Osteocyte (in vitro differentiated cells): ENCODE results near the gene PAPPA2. TPM values are rescaled to one million over a fixed set of nuclear protein-coding genes. Genes with fewer than 3 reads are reported as not detected.

Source experiments
- DNase-seq: peaks from one replicate; pipeline ENCODE4 v3.0.0; 2021; ENCODE audit warnings: mixed read lengths; ENCODE audit not compliant: unreplicated experiment; ENCODE audit errors: extremely low spot score
- H3K27ac Mint-ChIP-seq: one replicate; pipeline ENCODE4 v1.8.0; 2021; ENCODE audit warnings: mild to moderate bottlenecking, mixed read lengths; ENCODE audit not compliant: unreplicated experiment
- H3K27me3 Mint-ChIP-seq: one replicate; pipeline ENCODE4 v1.8.0; 2021; ENCODE audit warnings: mixed read lengths; ENCODE audit not compliant: unreplicated experiment
- H3K36me3 Mint-ChIP-seq: one replicate; pipeline ENCODE4 v1.8.0; 2021; ENCODE audit warnings: mixed read lengths; ENCODE audit not compliant: unreplicated experiment
- H3K4me1 Mint-ChIP-seq: one replicate; pipeline ENCODE4 v1.8.0; 2021; ENCODE audit warnings: mixed read lengths; ENCODE audit not compliant: unreplicated experiment
- H3K4me3 Mint-ChIP-seq: one replicate; pipeline ENCODE4 v1.8.0; 2021; ENCODE audit warnings: mild to moderate bottlenecking, moderate library complexity, mixed read lengths; ENCODE audit not compliant: unreplicated experiment
- H3K9me3 Mint-ChIP-seq: one replicate; pipeline ENCODE4 v1.8.0; 2021; ENCODE audit warnings: mixed read lengths; ENCODE audit not compliant: unreplicated experiment
- CTCF ChIP-seq: fragments of 200-600 bp; sonication (generic); IDR thresholded peaks from 2 replicates; pipeline ENCODE4 v1.5.0; 2021; ENCODE audit warnings: antibody characterized with exemption, mild to moderate bottlenecking, moderate library complexity
- total RNA-seq: library from RNA; stranded (reverse); gene quantifications from 2 replicates; pipeline ENCODE4 v1.2.1, GENCODE V29; 2021

PAPPA2 gene
- total RNA-seq, 1 donor from 2014 or later: 0.35 TPM

GRCh38 chr1:176783309-176783708 lies 320.3 kb downstream of the PAPPA2 start:
- no peaks in the 10 kb centered on the region for H3K36me3 Mint-ChIP-seq
- no peaks in the 10 kb centered on the region for H3K9me3 Mint-ChIP-seq
- H3K27ac Mint-ChIP-seq: no peak overlapping the region
- TF ChIP-seq CTCF: no peak
- H3K4me1 Mint-ChIP-seq: peaks cover 4% of the 10 kb centered on the region
- H3K27me3 Mint-ChIP-seq: no peaks in the 10 kb centered on the region
- no peak overlapping the region for H3K4me3 Mint-ChIP-seq
- no peak for DNase-seq

- H3K27ac Mint-ChIP-seq: no peak overlapping the region
- peaks cover 4% of the 10 kb centered on the region for H3K4me1 Mint-ChIP-seq
- TF ChIP-seq CTCF: no peak
- no peak for DNase-seq
- no peak overlapping the region for H3K4me3 Mint-ChIP-seq
- no peaks in the 10 kb centered on the region for H3K9me3 Mint-ChIP-seq
- H3K27me3 Mint-ChIP-seq: no peaks in the 10 kb centered on the region
- H3K36me3 Mint-ChIP-seq: no peaks in the 10 kb centered on the region
Observed at GRCh38 chr1:176785056-176785455, 322.1 kb downstream of the PAPPA2 start.

- H3K9me3 Mint-ChIP-seq: no peaks in the 10 kb centered on the region
- no peak for TF ChIP-seq CTCF
- no peaks in the 10 kb centered on the region for H3K36me3 Mint-ChIP-seq
- H3K4me1 Mint-ChIP-seq: peaks cover 4% of the 10 kb centered on the region
- H3K27me3 Mint-ChIP-seq: no peaks in the 10 kb centered on the region
- no peak overlapping the region for H3K27ac Mint-ChIP-seq
- H3K4me3 Mint-ChIP-seq: no peak overlapping the region
- no peak for DNase-seq
Observed at GRCh38 chr1:176785791-176786190, 322.8 kb downstream of the PAPPA2 start.

DNA sequence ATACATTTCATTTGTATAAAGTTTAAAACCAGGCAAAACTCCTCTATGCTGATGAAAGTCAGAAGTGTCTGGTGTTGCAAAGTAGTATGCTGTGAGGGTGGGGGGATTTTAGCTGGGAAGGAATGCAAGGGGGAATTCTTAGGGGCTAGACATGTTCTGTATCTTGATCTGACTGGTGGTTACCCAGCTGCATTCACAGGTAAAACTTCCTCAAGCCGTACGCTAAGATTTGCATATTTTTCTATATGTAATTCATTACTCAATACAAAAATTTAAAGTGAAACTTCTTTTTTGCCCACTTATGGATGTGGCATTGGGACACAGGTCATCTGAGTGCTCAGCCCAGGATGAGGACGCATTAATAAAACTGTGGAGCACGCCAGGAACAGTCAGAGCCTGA lies 323.3 kb downstream of the PAPPA2 start:
- H3K27me3 Mint-ChIP-seq: no peaks in the 10 kb centered on the region
- H3K4me3 Mint-ChIP-seq: no peak overlapping the region
- no peaks in the 10 kb centered on the region for H3K36me3 Mint-ChIP-seq
- H3K4me1 Mint-ChIP-seq: peaks cover 4% of the 10 kb centered on the region
- H3K27ac Mint-ChIP-seq: no peak overlapping the region
- DNase-seq: no peak
- TF ChIP-seq CTCF: no peak
- no peaks in the 10 kb centered on the region for H3K9me3 Mint-ChIP-seq

DNA sequence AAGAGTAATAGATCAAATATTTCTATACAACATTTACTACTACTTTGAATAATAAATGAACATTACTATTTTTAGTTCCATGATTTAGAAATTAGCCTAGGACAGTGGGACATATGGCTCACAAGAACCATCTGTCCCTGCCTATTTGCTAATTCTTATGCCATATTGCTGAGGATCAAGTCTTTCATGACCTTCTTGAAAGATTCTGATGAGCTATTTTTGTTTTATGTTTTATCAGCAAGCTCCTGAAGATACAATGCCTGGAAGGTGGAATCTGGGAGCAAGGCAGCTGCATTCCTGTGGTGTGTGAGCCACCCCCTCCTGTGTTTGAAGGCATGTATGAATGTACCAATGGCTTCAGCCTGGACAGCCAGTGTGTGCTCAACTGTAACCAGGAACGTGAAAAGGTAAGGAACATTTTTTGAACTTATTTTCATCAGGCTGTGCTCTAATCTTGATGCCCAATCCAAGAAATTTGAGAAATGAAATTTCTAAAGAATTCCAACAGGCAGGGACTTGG lies 326.7 kb downstream of the PAPPA2 start:
- TF ChIP-seq CTCF: no peak
- no peak for DNase-seq
- no peaks in the 10 kb centered on the region for H3K9me3 Mint-ChIP-seq
- no peaks in the 10 kb centered on the region for H3K27me3 Mint-ChIP-seq
- H3K27ac Mint-ChIP-seq: no peak overlapping the region
- H3K4me1 Mint-ChIP-seq: peaks cover 4% of the 10 kb centered on the region
- H3K4me3 Mint-ChIP-seq: no peak overlapping the region
- no peaks in the 10 kb centered on the region for H3K36me3 Mint-ChIP-seq
